Measurements from ENCODE around the gene ACLY.

ACLY gene

GRCh38 chr17:41848788-41849187 is 70.0 kb downstream of the ACLY start (continued):
- peak; percentile 69 for TF ChIP-seq PRDM10 (tag by site-specific recombination; IDR thresholded peaks at IDR 0.05)
- 0 out of 2 replicates have a peak, but pooled peaks have one; percentile 9 for TF ChIP-seq TRIM28 (IDR thresholded peaks at IDR 0.05; ENCODE audit: borderline replicate concordance, low read length)
- TF ChIP-seq ZBTB6 (tag by site-specific recombination; IDR thresholded peaks at IDR 0.05): no peak
- no peak for TF ChIP-seq ZNF362 (tag by site-specific recombination; IDR thresholded peaks at IDR 0.05)
- TF ChIP-seq SCRT1 (tag by site-specific recombination; IDR thresholded peaks at IDR 0.05; ENCODE audit: borderline replicate concordance): 0 out of 2 replicates have a peak, but pooled peaks have one; percentile 18
- no peak for TF ChIP-seq ZNF488 (tag by site-specific recombination; IDR thresholded peaks at IDR 0.05)
- 0 out of 2 replicates have a peak, but pooled peaks have one; percentile 2 for TF ChIP-seq ZBTB44 (tag by site-specific recombination; IDR thresholded peaks at IDR 0.05)
- TF ChIP-seq ZNF571 (tag by site-specific recombination; IDR thresholded peaks at IDR 0.05): no peak
- no peak for TF ChIP-seq ZNF169 (tag by site-specific recombination; IDR thresholded peaks at IDR 0.05)
- TF ChIP-seq CTCF (tag by site-specific recombination; IDR thresholded peaks at IDR 0.05): no peak
- TF ChIP-seq WT1 (tag by site-specific recombination; IDR thresholded peaks at IDR 0.05): no peak
- no peak for TF ChIP-seq ZNF48 (tag by site-specific recombination; IDR thresholded peaks at IDR 0.05)
- peak; percentile 61 for TF ChIP-seq ATF2 (tag by site-specific recombination; IDR thresholded peaks at IDR 0.05; ENCODE audit: low read depth)
- no peak for TF ChIP-seq ZSCAN23 (tag by site-specific recombination; IDR thresholded peaks at IDR 0.05)
- no peak for TF ChIP-seq SETDB1 (IDR thresholded peaks at IDR 0.05; ENCODE audit: insufficient read length, low read length)
- no peak for TF ChIP-seq ZBTB20 (tag by site-specific recombination; IDR thresholded peaks at IDR 0.05)
- TF ChIP-seq ZNF302 (tag by site-specific recombination; IDR thresholded peaks at IDR 0.05; ENCODE audit: low read depth): no peak
- no peak for TF ChIP-seq IKZF3 (tag by site-specific recombination; IDR thresholded peaks at IDR 0.05)
- no peak for TF ChIP-seq ZNF555 (tag by site-specific recombination; conservative IDR thresholded peaks at IDR 0.05)
- TF ChIP-seq BCL11A (tag by site-specific recombination; IDR thresholded peaks at IDR 0.05; ENCODE audit: low read depth): peak; percentile 65; the same call in 1 of the 2 replicates
- TF ChIP-seq SP7 (tag by site-specific recombination; IDR thresholded peaks at IDR 0.05): peak; percentile 48; the same call in 1 of the 2 replicates
- TF ChIP-seq ZNF843 (tag by site-specific recombination; IDR thresholded peaks at IDR 0.05): 0 out of 2 replicates have a peak, but pooled peaks have one; percentile 34
- no peak for TF ChIP-seq ZNF830 (tag by site-specific recombination; IDR thresholded peaks at IDR 0.05; ENCODE audit: low read depth)
- no peak for TF ChIP-seq ZNF692 (tag by site-specific recombination; IDR thresholded peaks at IDR 0.05)
- TF ChIP-seq ELK4 (IDR thresholded peaks at IDR 0.05; ENCODE audit: borderline replicate concordance, low read depth, low read length): no peak

All from HEK293 (cell line).